Upper lobe of left lung (tissue), 6 donors: ENCODE results near the gene SARDH. TPM values are rescaled to one million over a fixed set of nuclear protein-coding genes. Genes with fewer than 3 reads are reported as not detected.

Source experiments
- ATAC-seq, 2 donors: fragments of 200-7000 bp; cut with Tn5 transposase; one replicate each; pipeline ENCODE4 v1.9.1; 2022; ENCODE audit warnings: mild to moderate bottlenecking in 2 of 2, moderate library complexity in 2 of 2; ENCODE audit not compliant: low FRiP score in 2 of 2
- DNase-seq, 2 donors: peaks; one replicate each; pipeline ENCODE4 v3.0.0-alpha.2; 2019 to 2020
- H3K27ac ChIP-seq, 4 donors: fragments of 200-600 bp; sonication (generic); one replicate each; pipeline ENCODE4 v1.5.1; 2016 to 2019
- H3K27me3 ChIP-seq, 4 donors: fragments of 200-600 bp; sonication (generic); one replicate each; pipeline ENCODE4 v1.5.1; 2017 to 2019
- H3K36me3 ChIP-seq, 4 donors: fragments of 200-600 bp; sonication (generic); one replicate each; pipeline ENCODE4 v1.5.1; 2016 to 2019
- H3K4me1 ChIP-seq, 4 donors: fragments of 200-600 bp; sonication (generic); one replicate each; pipeline ENCODE4 v1.5.1; 2018 to 2019
- H3K4me3 ChIP-seq, 4 donors: fragments of 200-600 bp; sonication (generic); one replicate each; pipeline ENCODE4 v1.5.1; 2017 to 2019; ENCODE audit warnings: mild to moderate bottlenecking in 2 of 4, moderate library complexity in 1 of 4
- H3K9me3 ChIP-seq, 4 donors: fragments of 200-600 bp; sonication (generic); one replicate each; pipeline ENCODE4 v1.5.1; 2018 to 2019
- CTCF ChIP-seq, 6 experiments: fragments of 450-650 bp in 4 of 6; fragments of 200-600 bp in 2 of 6; sonication (generic) in 2 of 6; IDR thresholded peaks; one replicate each; pipeline ENCODE4 v1.5.1; 2016 to 2019; ENCODE audit warnings: antibody characterized with exemption in 6 of 6
- EP300 ChIP-seq, 4 donors: sonication (generic); formaldehyde crosslinking; IDR thresholded peaks; one replicate each; pipeline ENCODE4 v1.5.1; 2017; ENCODE audit warnings: antibody characterized with exemption in 4 of 4, control low read depth in 2 of 4
- POLR2A ChIP-seq, 4 donors: fragments of 450-650 bp; IDR thresholded peaks; one replicate each; pipeline ENCODE4 v1.5.1; 2016 to 2017; ENCODE audit warnings: antibody characterized with exemption in 4 of 4, mild to moderate bottlenecking in 2 of 4
- POLR2AphosphoS5 ChIP-seq, 2 donors: sonication (generic); formaldehyde crosslinking; IDR thresholded peaks; one replicate each; pipeline ENCODE4 v1.5.1; 2017; ENCODE audit warnings: antibody characterized with exemption in 2 of 2
- WGBS, 2 donors: methylation state at CpG; one replicate each; pipeline ENCODE4 v1.1.5; 2017 to 2018; 5-methylcytosine and 5-hydroxymethylcytosine counted together
- total RNA-seq, 6 donors: library from RNA; depleted of rRNA in 4 of 6; stranded (reverse); fragments of >200 nt in 4 of 6; gene quantifications; one replicate each; pipeline versions ENCODE4 v1.1.0 to v1.2.1, GENCODE V29; 2016 to 2021
- donor health status: DM: no; HTN: no; CAD: no; lungs with moderate emphysema.
- donor health status: DM: no; HTN: yes; CAD: no; lungs with severe emphysema.

Gene SARDH
- total RNA-seq, 6 donors from 2014 or later, result 0.79 to 37.7 (median 4.2) TPM

- DNase-seq, result peak in 1 of 2 donors; percentile 60
- no peaks in the 10 kb centered on the region for H3K27me3 ChIP-seq
These were observed 72.6 kb downstream of the SARDH start for GRCh38 chr9:133665535-133665934.

GRCh38 chr9:133665096-133665495, 73.1 kb downstream of the SARDH start:
- Histone ChIP-seq H3K4me3 (no peak overlapping the region), H3K27ac (no peak overlapping the region), H3K27me3 (no peaks in the 10 kb centered on the region), H3K9me3 (no peaks in the 10 kb centered on the region), H3K36me3 (no peaks in the 10 kb centered on the region), H3K4me1 (peaks cover 0 to 9% (median 1%) of the 10 kb centered on the region in 4 donors)
- no peak for TF ChIP-seq CTCF (IDR thresholded peaks at IDR 0.05)
- DNase-seq (peak in 1 of 2 donors; percentile 52), ATAC-seq (no peak)
- 89 to 93% methylated on average over 10 to 13 of the region's 13 CpGs for WGBS, 2 donors

More at GRCh38 chr9:133665535-133665934, 72.6 kb downstream of the SARDH start:
- 81 to 92% methylated on average over 11 to 12 of the region's 12 CpGs for WGBS, 2 donors
- Histone ChIP-seq H3K4me1 (peaks cover 0 to 9% (median 1%) of the 10 kb centered on the region in 4 donors), H3K36me3 (no peaks in the 10 kb centered on the region), H3K27ac (no peak overlapping the region), H3K4me3 (peak overlapping the region in 1 of 4 donors; percentile 25), H3K9me3 (no peaks in the 10 kb centered on the region)
- no peak for TF ChIP-seq POLR2AphosphoS5 (IDR thresholded peaks at IDR 0.05)
- TF ChIP-seq EP300 (IDR thresholded peaks at IDR 0.05), result no peak
- TF ChIP-seq CTCF (IDR thresholded peaks at IDR 0.05), result no peak
- TF ChIP-seq POLR2A (IDR thresholded peaks at IDR 0.05), result no peak
- ATAC-seq, result no peak

GRCh38 chr9:133664173-133665050, 73.7 kb downstream of the SARDH start:
- no peak overlapping the region for H3K4me3 ChIP-seq
- no peaks in the 10 kb centered on the region for H3K36me3 ChIP-seq
- 84% methylated on average over 13 to 27 of the region's 27 CpGs for WGBS, 2 donors
- DNase-seq (peak in 1 of 2 donors; percentile 77), ATAC-seq (no peak)
- no peak for TF ChIP-seq EP300 (IDR thresholded peaks at IDR 0.05)
- no peak for TF ChIP-seq POLR2A (IDR thresholded peaks at IDR 0.05)
- TF ChIP-seq POLR2AphosphoS5 (IDR thresholded peaks at IDR 0.05), result no peak
- no peak for TF ChIP-seq CTCF (IDR thresholded peaks at IDR 0.05)
- H3K4me1 ChIP-seq, result peaks cover 0 to 9% (median 3%) of the 10 kb centered on the region in 4 donors
- H3K27ac ChIP-seq, result no peak overlapping the region
- H3K27me3 ChIP-seq, result no peaks in the 10 kb centered on the region
- H3K9me3 ChIP-seq, result no peaks in the 10 kb centered on the region

GRCh38 chr9:133661846-133662540, 76.2 kb downstream of the SARDH start:
- WGBS, 2 donors, result 80 to 93% methylated on average over 11 to 25 of the region's 26 CpGs
- DNase-seq (peak in 1 of 2 donors; percentile 66), ATAC-seq (no peak)
- Histone ChIP-seq H3K27ac (no peak overlapping the region), H3K4me3 (no peak overlapping the region), H3K27me3 (peaks cover 0 to 6% (median 0%) of the 10 kb centered on the region in 4 donors), H3K9me3 (no peaks in the 10 kb centered on the region), H3K36me3 (no peaks in the 10 kb centered on the region), H3K4me1 (peaks cover 16 to 21% (median 18%) of the 10 kb centered on the region in 4 donors)
- TF ChIP-seq EP300 (IDR thresholded peaks at IDR 0.05) (no peak), CTCF (IDR thresholded peaks at IDR 0.05) (no peak), POLR2A (IDR thresholded peaks at IDR 0.05) (no peak), POLR2AphosphoS5 (IDR thresholded peaks at IDR 0.05) (no peak)
